Measurements from ENCODE around the gene RARRES1.
A peak's percentile ranks its signal among the peaks of the same experiment; 100 is the strongest.
"Not testable (repeated sequence)": the region's sequence is repeated elsewhere in the genome, so short reads cannot be mapped to it uniquely, and the experiment has no call there.

Gene RARRES1

GRCh38 chr3:158693866-158694456, 38.3 kb downstream of the RARRES1 start:
- peak; percentile 65 for TF ChIP-seq ZNF146 (tag by site-specific recombination; IDR thresholded peaks at IDR 0.05)
- H3K4me1 ChIP-seq (ENCODE audit: control insufficient read depth, insufficient read depth, low read length); H3K4me3 ChIP-seq (ENCODE audit: low read depth, low read length); H3K27ac ChIP-seq (ENCODE audit: extremely low read depth, low read depth, low read length); POLR2A ChIA-PET; H3K9me3 ChIP-seq (ENCODE audit: control insufficient read depth, insufficient read depth, low read depth, low read length); CTCF ChIA-PET: not testable (repeated sequence)
- H3K36me3 ChIP-seq (ENCODE audit: control insufficient read depth in 2 of 2, insufficient read depth in 1 of 2, low read length in 2 of 2), result peaks cover 0 to 29% of the 10 kb centered on the region in 2 experiments; a peak in 1 of 3 replicates

GRCh38 chr3:158685159-158685558, 47.1 kb downstream of the RARRES1 start:
- Histone ChIP-seq H3K36me3 (ENCODE audit: control insufficient read depth in 2 of 2, insufficient read depth in 1 of 2, low read length in 2 of 2) (peaks cover 0 to 11% of the 10 kb centered on the region in 2 experiments; a peak in 1 of 3 replicates), H3K4me3 (ENCODE audit: low read depth, low read length) (no peak overlapping the region), H3K9me3 (ENCODE audit: control insufficient read depth, insufficient read depth, low read depth, low read length) (no peaks in the 10 kb centered on the region), H3K4me1 (ENCODE audit: control insufficient read depth, insufficient read depth, low read length) (no peaks in the 10 kb centered on the region), H3K27ac (ENCODE audit: extremely low read depth, low read depth, low read length) (no peak overlapping the region)
- POLR2A ChIA-PET, result no interaction called here
- TF ChIP-seq ZNF18 (tag by site-specific recombination; IDR thresholded peaks at IDR 0.05) (no peak), INSM2 (tag by site-specific recombination; IDR thresholded peaks at IDR 0.05) (no peak), EGR2 (tag by site-specific recombination; IDR thresholded peaks at IDR 0.05; ENCODE audit: low read depth) (no peak)
- CTCF ChIA-PET, result interaction anchor here (0.6 to 1.8 kb wide), 2 partner anchors 26 to 42 kb away, joined by 3 to 4 read pairs; no protein-coding TSS in a partner anchor

- no peaks in the 10 kb centered on the region for H3K9me3 ChIP-seq (ENCODE audit: control insufficient read depth, insufficient read depth, low read depth, low read length)
- H3K36me3 ChIP-seq (ENCODE audit: control insufficient read depth in 2 of 2, insufficient read depth in 1 of 2, low read length in 2 of 2), result peaks cover 0 to 11% of the 10 kb centered on the region in 2 experiments; a peak in 1 of 3 replicates
- no peak overlapping the region for H3K4me3 ChIP-seq (ENCODE audit: low read depth, low read length)
- no peaks in the 10 kb centered on the region for H3K4me1 ChIP-seq (ENCODE audit: control insufficient read depth, insufficient read depth, low read length)
- POLR2A ChIA-PET, result no interaction called here
- no peak overlapping the region for H3K27ac ChIP-seq (ENCODE audit: extremely low read depth, low read depth, low read length)
- TF ChIP-seq OVOL3 (tag by site-specific recombination; IDR thresholded peaks at IDR 0.05) (no peak), ATF2 (tag by site-specific recombination; IDR thresholded peaks at IDR 0.05; ENCODE audit: low read depth) (no peak), ZIC2 (tag by site-specific recombination; IDR thresholded peaks at IDR 0.05) (no peak), MEIS1 (CRISPR knock-in tag; IDR thresholded peaks at IDR 0.05; ENCODE audit: borderline replicate concordance) (no peak), HOXC10 (CRISPR knock-in tag; IDR thresholded peaks at IDR 0.05) (no peak), ZNF510 (tag by site-specific recombination; IDR thresholded peaks at IDR 0.05; ENCODE audit: insufficient replicate concordance) (no peak), ZNF341 (tag by site-specific recombination; IDR thresholded peaks at IDR 0.05; ENCODE audit: low read depth) (no peak), REST (tag by site-specific recombination; IDR thresholded peaks at IDR 0.05) (no peak), ZNF830 (tag by site-specific recombination; IDR thresholded peaks at IDR 0.05; ENCODE audit: low read depth) (no peak), ZFP69B (tag by site-specific recombination; IDR thresholded peaks at IDR 0.05) (no peak), ZBTB17 (tag by site-specific recombination; IDR thresholded peaks at IDR 0.05) (no peak), ZNF600 (tag by site-specific recombination; IDR thresholded peaks at IDR 0.05) (no peak), ZNF707 (tag by site-specific recombination; IDR thresholded peaks at IDR 0.05) (no peak), KLF9 (tag by site-specific recombination; IDR thresholded peaks at IDR 0.05; ENCODE audit: low read depth) (no peak), ZNF747 (tag by site-specific recombination; IDR thresholded peaks at IDR 0.05) (no peak), ZNF561 (tag by site-specific recombination; IDR thresholded peaks at IDR 0.05; ENCODE audit: borderline replicate concordance) (no peak), ZNF138 (tag by site-specific recombination; IDR thresholded peaks at IDR 0.05; ENCODE audit: borderline replicate concordance) (no peak)
- CTCF ChIA-PET, result interaction anchor here (0.7 kb wide), 1 partner anchor 72 kb away, joined by 4 read pairs; no protein-coding TSS in a partner anchor
Observed at GRCh38 chr3:158683230-158683962, 48.9 kb downstream of the RARRES1 start.
